K562 (cell line): ENCODE measurements around the gene CDYL. TPM values are rescaled to one million over a fixed set of nuclear protein-coding genes. Genes with fewer than 3 reads are reported as not detected.

Experiments
- ATAC-seq: fragments of 200-7000 bp; cut with Tn5 transposase; 3 replicates; pipeline ENCODE4 v1.9.1; 2020; ENCODE audit warnings: moderate library complexity
- BruUV-seq: library from RNA; stranded (reverse); fragments of 400-500 nt; replicated peaks from 2 replicates; lab custom pipeline; 2021; lab: Mats Ljungman, UMichigan
- CTCF ChIA-PET: fragments of 300-600 bp; formaldehyde crosslinking; extraction: SDS; loops from one replicate; lab custom pipeline; 2021; ENCODE audit warnings: low intra/inter-chr PET ratio; lab: Yijun Ruan, JAX
- POLR2A ChIA-PET: fragments of 300-600, 350-650 bp; sonication (Branson Sonifier 250); formaldehyde crosslinking; extraction: SDS; loops from one replicate; lab custom pipeline; 2021; ENCODE audit warnings: antibody characterized with exemption, inconsistent platforms; lab: Yijun Ruan, JAX
- DNase-seq, 4 experiments: peaks; one replicate each; pipeline versions ENCODE4 v3.0.0 to v3.0.0-alpha.2; 2011 to 2018; ENCODE audit warnings: low spot score in 3 of 4, mixed read lengths in 3 of 4; ENCODE audit errors: extremely low read depth in 1 of 4
- FAIRE-seq: peaks from 2 replicates; lab custom pipeline; 2011; peaks lifted over from hg19 to GRCh38; lab: Jason Lieb, UNC
- H2AFZ ChIP-seq: 2 replicates; pipeline ENCODE4 v1.6.0; 2011; ENCODE audit warnings: low read depth, low read length, control low read depth, inconsistent platforms
- H3K27ac ChIP-seq: fragments of 200-600 bp; 3 replicates; pipeline ENCODE4 v1.8.0; 2011; ENCODE audit warnings: low read depth, mild to moderate bottlenecking, control low read depth, inconsistent platforms, low read length, moderate library complexity, mixed read lengths; ENCODE audit errors: extremely low read depth
- H3K27me3 ChIP-seq, 2 experiments: fragments of 300-600 bp in 1 of 2; 2 replicates in 1 of 2; 3 replicates in 1 of 2; pipeline versions ENCODE4 v1.6.0 to v1.8.0; 2011; ENCODE audit warnings: inconsistent platforms in 2 of 2, low read length in 2 of 2, mild to moderate bottlenecking in 1 of 2, mixed read lengths in 1 of 2, moderate library complexity in 1 of 2; ENCODE audit not compliant: control insufficient read depth in 2 of 2, insufficient read depth in 2 of 2
- H3K36me3 ChIP-seq: fragments of 300-600 bp; 3 replicates; pipeline ENCODE4 v1.8.0; 2011; ENCODE audit warnings: mild to moderate bottlenecking, low read length, inconsistent platforms; ENCODE audit not compliant: control insufficient read depth, insufficient read depth
- H3K4me1 ChIP-seq, 2 experiments: fragments of 200-600 bp in 1 of 2; replicated peaks in 1 of 2; 2 replicates in 1 of 2; 3 replicates in 1 of 2; pipeline versions ENCODE4 v1.5.1 to v1.8.0; 2011; ENCODE audit warnings: inconsistent platforms in 2 of 2, low read length in 2 of 2, mild to moderate bottlenecking in 1 of 2, mixed read lengths in 1 of 2, moderate library complexity in 1 of 2; ENCODE audit not compliant: control insufficient read depth in 2 of 2, insufficient read depth in 2 of 2
- H3K4me2 ChIP-seq: 2 replicates; pipeline ENCODE4 v1.6.1; 2011; ENCODE audit warnings: low read length, control low read depth, inconsistent platforms, mixed read lengths; ENCODE audit not compliant: insufficient read depth
- H3K4me3 ChIP-seq: fragments of 200-600 bp; sonication (generic), shearing (Covaris generic); 2 replicates; pipeline ENCODE4 v1.5.1; 2016; ENCODE audit warnings: control low read depth, inconsistent platforms
- H3K79me2 ChIP-seq: fragments of 200-600 bp; 3 replicates; pipeline ENCODE4 v1.8.0; 2011; ENCODE audit warnings: low read length, inconsistent platforms; ENCODE audit not compliant: control insufficient read depth, insufficient read depth
- H3K9ac ChIP-seq, 2 experiments: 2 replicates each; pipeline versions ENCODE4 v1.6.0 to v1.6.1; 2011; ENCODE audit warnings: low read depth in 2 of 2, low read length in 2 of 2, control low read depth in 1 of 2, inconsistent platforms in 1 of 2, mild to moderate bottlenecking in 1 of 2, mixed read lengths in 1 of 2; ENCODE audit not compliant: insufficient read depth in 1 of 2
- H3K9me1 ChIP-seq: one replicate; pipeline ENCODE4 v1.6.0; 2011; ENCODE audit warnings: inconsistent platforms, mild to moderate bottlenecking, low read length, moderate library complexity; ENCODE audit not compliant: control insufficient read depth, insufficient read depth
- H3K9me3 ChIP-seq: replicated peaks from 2 replicates; pipeline ENCODE4 v1.5.1; 2011; ENCODE audit warnings: low read depth, low read length, inconsistent platforms; ENCODE audit not compliant: control insufficient read depth, insufficient read depth
- H4K20me1 ChIP-seq: replicated peaks from 2 replicates; pipeline ENCODE4 v1.6.1; 2011; ENCODE audit warnings: low read length, inconsistent platforms, mixed read lengths; ENCODE audit not compliant: control insufficient read depth, insufficient read depth
- CXXC5 ChIP-seq: fragments of 250-450 bp; sonication (Bioruptor Pico); IDR thresholded peaks from 2 replicates; pipeline ENCODE4 v1.8.0; 2022; ENCODE audit warnings: inconsistent platforms, mild to moderate bottlenecking, moderate library complexity
- FOXJ3 ChIP-seq: sonication (generic); formaldehyde crosslinking; IDR thresholded peaks from 2 replicates; pipeline ENCODE4 v1.4.0; 2020; ENCODE audit warnings: mild to moderate bottlenecking, missing genetic modification reagents
- MXI1 ChIP-seq: IDR thresholded peaks from 2 replicates; pipeline ENCODE4 v1.6.1; 2011; ENCODE audit warnings: low read depth, mild to moderate bottlenecking, improper control_type of control experiment, low read length
- POLR2H ChIP-seq: IDR thresholded peaks from 2 replicates; pipeline ENCODE4 v1.6.1; 2016; ENCODE audit warnings: missing genetic modification characterization, low read depth, mild to moderate bottlenecking, control low read depth, missing compliant biosample characterization, moderate library complexity
- RAD21 ChIP-seq, 2 experiments: fragments of 250-450 bp in 1 of 2; fragments of 450-650 bp in 1 of 2; sonication (Bioruptor Pico) in 1 of 2; formaldehyde crosslinking in 1 of 2; IDR thresholded peaks in 1 of 2; conservative IDR thresholded peaks in 1 of 2; 2 replicates each; pipeline versions ENCODE4 v1.4.0 to v1.8.0; 2020 to 2022; ENCODE audit warnings: mild to moderate bottlenecking in 2 of 2, moderate library complexity in 1 of 2
- SUPT5H ChIP-seq: fragments of 450-650 bp; IDR thresholded peaks from 2 replicates; pipeline ENCODE4 v1.6.1; 2016
- TCFL5 ChIP-seq: fragments of 250-450 bp; sonication (Bioruptor Pico); conservative IDR thresholded peaks from 2 replicates; pipeline ENCODE4 v1.6.1; 2021; ENCODE audit warnings: mild to moderate bottlenecking, moderate library complexity, matching md5 sums
- ZNF133 ChIP-seq: fragments of 250-450 bp; sonication (Bioruptor Pico); IDR thresholded peaks from 2 replicates; pipeline ENCODE4 v1.4.0; 2020; ENCODE audit warnings: mild to moderate bottlenecking
- WGBS: fragments of 100-300 bp; shearing (Covaris generic); methylation state at CpG from one replicate; pipeline ENCODE4 v1.1.6; 2016; ENCODE audit warnings: low coverage, mixed read lengths; ENCODE audit not compliant: insufficient coverage; ENCODE audit errors: missing lambda C conversion rate; 5-methylcytosine and 5-hydroxymethylcytosine counted together
- in situ Hi-C: fragments of 300-500 bp; cut with MboI; formaldehyde crosslinking; loops from 4 replicates; pipeline ENCODE4 v1.15.0; 2018; ENCODE audit warnings: inconsistent platforms, mixed read lengths
- intact Hi-C: fragments of 100-400 bp; cut with micrococcal nuclease; formaldehyde crosslinking; loops from 2 replicates; pipeline ENCODE4 v1.14.2; 2022
- polyA plus RNA-seq, 8 experiments: library from polyadenylated mRNA; depleted of rRNA in 4 of 8; stranded (reverse) in 5 of 8; unstranded in 3 of 8; fragments of >200 nt; fragmentation: Nextera tagmentation in 2 of 8; fragmentation: Illumina TruSeq in 1 of 8; extraction: Ambion mirVana in 2 of 8; extraction: Trizol in 1 of 8; gene quantifications; 2 replicates each; pipeline versions ENCODE4 v1.2.1 to v1.2.3, GENCODE V29; 2011 to 2014; ENCODE audit warnings: inconsistent platforms in 1 of 8, missing spikeins in 1 of 8
- total RNA-seq, 7 experiments: library from RNA; depleted of rRNA in 6 of 7; stranded (reverse); fragments of >200 nt in 6 of 7; fragmentation: Illumina TruSeq in 2 of 7; extraction: Trizol in 2 of 7; gene quantifications; 2 replicates each; pipeline versions ENCODE4 v1.2.1 to v1.2.3, GENCODE V29; 2011 to 2021; ENCODE audit warnings: low replicate concordance in 1 of 7
- TF ChIP-seq, protein P1 (sequence below): fragments of 450-650 bp; formaldehyde crosslinking; IDR thresholded peaks from 2 replicates; pipeline ENCODE4 v1.4.0; 2022; ENCODE audit warnings: missing genetic modification characterization
- TF ChIP-seq, protein P2 (sequence below): fragments of 450-650 bp; IDR thresholded peaks from 2 replicates; pipeline ENCODE4 v1.6.1; 2016; ENCODE audit warnings: mild to moderate bottlenecking

Gene CDYL
- total and polyA plus RNA-seq, 9 of the 15 experiments (the other 6 are each of a cell fraction or from before 2014, with no cell fraction given): 8.1 to 45.8 (median 40.8) TPM

DNA sequence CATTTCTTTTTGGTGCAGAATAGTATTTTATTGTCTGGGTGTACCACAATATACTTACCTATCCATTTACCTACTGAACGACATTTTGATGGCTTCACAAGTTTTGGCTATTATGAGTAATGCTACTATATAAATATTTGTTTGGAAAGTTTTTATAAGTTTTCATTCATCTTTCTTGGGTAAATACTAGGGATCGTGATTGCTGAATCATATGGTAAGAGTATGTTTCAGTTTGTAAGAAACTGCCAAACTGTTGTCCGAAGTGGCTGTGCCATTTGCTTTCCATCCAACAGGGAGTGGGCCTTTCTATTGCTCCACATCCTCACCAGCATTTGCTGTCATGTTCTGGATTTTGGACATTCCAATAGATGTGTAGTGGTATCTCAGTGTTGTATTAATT lies 104.2 kb downstream of the CDYL start:
- BruUV-seq: no TSS peak

DNA sequence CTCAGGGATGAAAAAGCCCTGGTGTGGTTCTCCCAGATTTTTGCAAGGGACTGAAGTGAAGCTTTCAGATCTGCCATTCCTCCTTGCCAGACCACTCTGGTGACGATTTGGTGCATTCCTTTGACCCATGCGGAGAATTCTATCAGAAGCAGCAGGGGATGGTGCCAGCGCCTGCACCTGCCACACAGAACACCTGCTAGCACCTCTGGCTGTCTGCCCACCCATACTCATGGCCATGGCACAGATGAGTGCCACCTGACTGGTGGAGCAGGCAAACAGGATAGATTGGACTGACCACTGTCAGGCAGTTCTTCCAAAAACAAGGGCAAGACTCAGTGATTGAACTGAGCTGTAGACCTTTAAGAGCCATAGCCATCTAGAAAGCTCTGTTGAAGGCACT lies 107.1 kb downstream of the CDYL start:
- no peak overlapping the region for H3K9ac ChIP-seq
- intact Hi-C loops: no loop called here
- in situ Hi-C loops: no loop called here
- WGBS: 59% methylated on average over 3 of the region's 3 CpGs
- peaks cover 0 to 4% of the 10 kb centered on the region in 2 experiments; a peak in 2 of 5 replicates for H3K4me1 ChIP-seq
- H3K9me3 ChIP-seq: no peaks in the 10 kb centered on the region
- H2AFZ ChIP-seq: no peak overlapping the region
- DNase-seq (no peak), FAIRE-seq (no peak), ATAC-seq (no peak)
- TF ChIP-seq TCFL5 (CRISPR knock-in tag) (no peak), ZNF133 (no peak), FOXJ3 (no peak), MXI1 (no peak), POLR2H (no peak), RAD21 (CRISPR knock-in tag; conservative IDR thresholded peaks at IDR 0.05 in 1 of 2, IDR thresholded peaks at IDR 0.05 in 1 of 2) (no peak)
- TF ChIP-seq, protein P1, sequence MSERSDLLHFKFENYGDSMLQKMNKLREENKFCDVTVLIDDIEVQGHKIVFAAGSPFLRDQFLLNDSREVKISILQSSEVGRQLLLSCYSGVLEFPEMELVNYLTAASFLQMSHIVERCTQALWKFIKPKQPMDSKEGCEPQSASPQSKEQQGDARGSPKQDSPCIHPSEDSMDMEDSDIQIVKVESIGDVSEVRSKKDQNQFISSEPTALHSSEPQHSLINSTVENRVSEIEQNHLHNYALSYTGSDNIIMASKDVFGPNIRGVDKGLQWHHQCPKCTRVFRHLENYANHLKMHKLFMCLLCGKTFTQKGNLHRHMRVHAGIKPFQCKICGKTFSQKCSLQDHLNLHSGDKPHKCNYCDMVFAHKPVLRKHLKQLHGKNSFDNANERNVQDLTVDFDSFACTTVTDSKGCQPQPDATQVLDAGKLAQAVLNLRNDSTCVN: no peak
- TF ChIP-seq, protein P2, sequence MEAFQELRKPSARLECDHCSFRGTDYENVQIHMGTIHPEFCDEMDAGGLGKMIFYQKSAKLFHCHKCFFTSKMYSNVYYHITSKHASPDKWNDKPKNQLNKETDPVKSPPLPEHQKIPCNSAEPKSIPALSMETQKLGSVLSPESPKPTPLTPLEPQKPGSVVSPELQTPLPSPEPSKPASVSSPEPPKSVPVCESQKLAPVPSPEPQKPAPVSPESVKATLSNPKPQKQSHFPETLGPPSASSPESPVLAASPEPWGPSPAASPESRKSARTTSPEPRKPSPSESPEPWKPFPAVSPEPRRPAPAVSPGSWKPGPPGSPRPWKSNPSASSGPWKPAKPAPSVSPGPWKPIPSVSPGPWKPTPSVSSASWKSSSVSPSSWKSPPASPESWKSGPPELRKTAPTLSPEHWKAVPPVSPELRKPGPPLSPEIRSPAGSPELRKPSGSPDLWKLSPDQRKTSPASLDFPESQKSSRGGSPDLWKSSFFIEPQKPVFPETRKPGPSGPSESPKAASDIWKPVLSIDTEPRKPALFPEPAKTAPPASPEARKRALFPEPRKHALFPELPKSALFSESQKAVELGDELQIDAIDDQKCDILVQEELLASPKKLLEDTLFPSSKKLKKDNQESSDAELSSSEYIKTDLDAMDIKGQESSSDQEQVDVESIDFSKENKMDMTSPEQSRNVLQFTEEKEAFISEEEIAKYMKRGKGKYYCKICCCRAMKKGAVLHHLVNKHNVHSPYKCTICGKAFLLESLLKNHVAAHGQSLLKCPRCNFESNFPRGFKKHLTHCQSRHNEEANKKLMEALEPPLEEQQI: no peak
- peaks cover 42% of the 10 kb centered on the region for H4K20me1 ChIP-seq
- H3K79me2 ChIP-seq: peaks cover 97% of the 10 kb centered on the region
- no peaks in the 10 kb centered on the region for H3K27me3 ChIP-seq
- no peak overlapping the region for H3K4me2 ChIP-seq
- H3K27ac ChIP-seq: no peak overlapping the region
- no peak overlapping the region for H3K4me3 ChIP-seq
- POLR2A ChIA-PET: interaction anchor here (2.4 kb wide), 1 partner anchor 13 kb away, joined by 13 read pairs; no protein-coding TSS in a partner anchor
- no peaks in the 10 kb centered on the region for H3K36me3 ChIP-seq
- CTCF ChIA-PET: no interaction called here
- no TSS peak for BruUV-seq
- no peaks in the 10 kb centered on the region for H3K9me1 ChIP-seq

More for the DNA sequence above, 104.2 kb downstream of the CDYL start:
- ChIA-PET CTCF (no interaction called here), POLR2A (no interaction called here)
- Histone ChIP-seq H3K27ac (no peak overlapping the region), H2AFZ (no peak overlapping the region), H3K4me1 (peaks cover 0 to 4% of the 10 kb centered on the region in 2 experiments; a peak in 2 of 5 replicates), H3K4me2 (no peak overlapping the region), H3K79me2 (peaks cover 97% of the 10 kb centered on the region), H3K9me1 (no peaks in the 10 kb centered on the region), H3K9me3 (no peaks in the 10 kb centered on the region), H3K36me3 (no peaks in the 10 kb centered on the region), H4K20me1 (peaks cover 51% of the 10 kb centered on the region), H3K4me3 (no peak overlapping the region), H3K9ac (no peak overlapping the region), H3K27me3 (no peaks in the 10 kb centered on the region)
- DNase-seq (no peak), ATAC-seq (no peak), FAIRE-seq (no peak)
- no peak for TF ChIP-seq CXXC5 (CRISPR knock-in tag)
- no peak for TF ChIP-seq SUPT5H
- in situ Hi-C loops: no loop called here
- WGBS: 74% methylated on average over 3 of the region's 3 CpGs
- intact Hi-C loops: no loop called here
